DND-41 (cell line): Measurements from ENCODE around the gene TCF4.

ENCODE experiments used
- CTCF ChIP-seq: IDR thresholded peaks from 2 replicates; pipeline ENCODE4 v1.5.1; 2012; ENCODE audit warnings: borderline replicate concordance, low read length, moderate library complexity, mild to moderate bottlenecking; ENCODE audit not compliant: poor library complexity, severe bottlenecking; ENCODE audit errors: extremely low read depth
- EZH2 ChIP-seq: IDR thresholded peaks from 3 replicates; pipeline ENCODE4 v1.6.1; 2012; ENCODE audit warnings: borderline replicate concordance, low read depth, mild to moderate bottlenecking, moderate library complexity, low read length, inconsistent platforms; ENCODE audit not compliant: severe bottlenecking

- TF ChIP-seq CTCF (no peak), EZH2 (no peak)
Observed at GRCh38 chr18:55287149-55287806, 300.7 kb downstream of the TCF4 start.
